OCI-LY1 (cell line): ENCODE measurements around the gene EPS8L2.

Source experiments
- EZH2 ChIP-seq: fragments of 200-600 bp; sonication (generic), shearing (Covaris generic); IDR thresholded peaks from 2 replicates; pipeline ENCODE4 v1.8.0; 2017; ENCODE audit warnings: borderline replicate concordance, mixed run types, mild to moderate bottlenecking, antibody characterized with exemption, low read length, moderate library complexity, mixed read lengths
- TF ChIP-seq, protein P1 (sequence below): fragments of 200-600 bp; sonication (generic), shearing (Covaris generic); IDR thresholded peaks from 2 replicates; pipeline ENCODE4 v1.5.1; 2017; ENCODE audit warnings: mild to moderate bottlenecking, antibody characterized with exemption, low read length, moderate library complexity, mixed read lengths

DNA sequence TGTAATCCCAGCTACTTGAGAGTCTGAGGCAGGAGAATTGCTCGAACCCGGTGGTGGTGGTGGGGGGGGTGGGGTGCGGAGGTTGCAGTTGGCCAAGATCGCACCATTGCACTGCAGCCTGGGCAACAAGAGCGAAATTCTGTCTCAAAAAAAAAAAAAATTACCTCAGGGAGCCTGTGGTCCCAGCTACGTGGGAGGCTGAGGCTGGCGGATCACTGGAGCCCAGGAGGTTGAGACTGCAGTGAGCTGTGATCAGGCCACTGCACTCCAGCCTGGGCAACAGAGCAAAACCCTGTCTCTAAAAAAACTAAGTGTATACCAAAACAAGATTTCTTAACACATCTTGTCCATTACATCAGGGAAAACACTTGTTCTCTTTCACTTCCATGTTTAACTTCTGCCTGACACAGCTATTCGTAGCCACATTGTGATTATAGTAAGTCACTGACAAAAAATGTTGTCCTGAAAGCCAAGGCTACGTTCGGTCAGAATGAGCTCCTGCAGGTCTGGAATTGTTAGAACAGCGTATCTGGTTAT lies 9.0 kb upstream of the EPS8L2 start:
- TF ChIP-seq EZH2, result no peak
- TF ChIP-seq, protein P1, sequence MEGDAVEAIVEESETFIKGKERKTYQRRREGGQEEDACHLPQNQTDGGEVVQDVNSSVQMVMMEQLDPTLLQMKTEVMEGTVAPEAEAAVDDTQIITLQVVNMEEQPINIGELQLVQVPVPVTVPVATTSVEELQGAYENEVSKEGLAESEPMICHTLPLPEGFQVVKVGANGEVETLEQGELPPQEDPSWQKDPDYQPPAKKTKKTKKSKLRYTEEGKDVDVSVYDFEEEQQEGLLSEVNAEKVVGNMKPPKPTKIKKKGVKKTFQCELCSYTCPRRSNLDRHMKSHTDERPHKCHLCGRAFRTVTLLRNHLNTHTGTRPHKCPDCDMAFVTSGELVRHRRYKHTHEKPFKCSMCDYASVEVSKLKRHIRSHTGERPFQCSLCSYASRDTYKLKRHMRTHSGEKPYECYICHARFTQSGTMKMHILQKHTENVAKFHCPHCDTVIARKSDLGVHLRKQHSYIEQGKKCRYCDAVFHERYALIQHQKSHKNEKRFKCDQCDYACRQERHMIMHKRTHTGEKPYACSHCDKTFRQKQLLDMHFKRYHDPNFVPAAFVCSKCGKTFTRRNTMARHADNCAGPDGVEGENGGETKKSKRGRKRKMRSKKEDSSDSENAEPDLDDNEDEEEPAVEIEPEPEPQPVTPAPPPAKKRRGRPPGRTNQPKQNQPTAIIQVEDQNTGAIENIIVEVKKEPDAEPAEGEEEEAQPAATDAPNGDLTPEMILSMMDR, result no peak
